NCI-H82 treated with DMSO at 0.1 percent for 48 hours (cell line): Measurements from ENCODE around the gene CRPPA.
"Not testable (repeated sequence)": the region's sequence is repeated elsewhere in the genome, so short reads cannot be mapped to it uniquely, and the experiment has no call there.

Experiments
- DNase-seq: peaks from one replicate; lab custom pipeline; 2025; ENCODE audit not compliant: unreplicated experiment; lab: John Stamatoyannopoulos, UW

CRPPA gene

DNA sequence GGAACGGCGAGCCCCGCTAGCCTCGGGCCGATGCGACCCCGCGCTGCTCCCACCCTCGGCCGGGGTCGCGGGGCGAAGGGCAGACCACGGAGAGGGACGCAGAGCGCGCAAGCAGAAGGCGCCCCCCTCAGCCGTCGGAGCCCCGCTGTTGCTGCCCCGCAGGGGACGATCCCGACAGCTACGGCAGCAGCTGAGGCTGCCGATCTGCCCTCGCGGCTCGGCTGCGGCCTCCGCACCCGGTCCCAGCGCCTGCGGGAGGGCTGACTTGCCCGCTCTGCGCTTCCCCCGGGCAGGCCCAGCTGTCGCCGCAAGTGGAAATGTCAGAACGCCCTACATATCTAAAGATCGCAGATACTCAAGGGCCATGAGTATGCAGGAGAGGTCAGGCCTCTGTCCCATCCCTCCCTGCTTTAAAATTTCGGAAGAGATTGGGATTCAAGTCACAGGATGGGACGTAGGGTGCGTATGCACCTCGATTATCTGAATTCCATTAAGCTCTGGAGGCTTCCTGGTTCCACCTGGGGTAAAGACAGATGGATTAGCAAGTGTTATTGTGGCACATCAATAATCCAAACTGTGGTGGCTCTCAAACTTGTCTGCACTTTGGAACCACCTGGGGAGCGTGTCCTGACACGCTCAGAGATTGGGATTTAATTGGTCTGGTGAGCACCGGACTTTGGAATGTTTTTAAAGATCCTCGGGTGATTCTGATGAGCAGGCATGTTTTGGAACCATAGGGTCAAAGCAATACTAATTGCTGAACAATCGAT lies at the start of gene CRPPA:
Gene CRPPA, minus strand, starts transcription at position 206 of the 770 bp plus-strand sequence. CDS start 216 bp downstream, outside the sequence.
- no peak for DNase-seq

DNA sequence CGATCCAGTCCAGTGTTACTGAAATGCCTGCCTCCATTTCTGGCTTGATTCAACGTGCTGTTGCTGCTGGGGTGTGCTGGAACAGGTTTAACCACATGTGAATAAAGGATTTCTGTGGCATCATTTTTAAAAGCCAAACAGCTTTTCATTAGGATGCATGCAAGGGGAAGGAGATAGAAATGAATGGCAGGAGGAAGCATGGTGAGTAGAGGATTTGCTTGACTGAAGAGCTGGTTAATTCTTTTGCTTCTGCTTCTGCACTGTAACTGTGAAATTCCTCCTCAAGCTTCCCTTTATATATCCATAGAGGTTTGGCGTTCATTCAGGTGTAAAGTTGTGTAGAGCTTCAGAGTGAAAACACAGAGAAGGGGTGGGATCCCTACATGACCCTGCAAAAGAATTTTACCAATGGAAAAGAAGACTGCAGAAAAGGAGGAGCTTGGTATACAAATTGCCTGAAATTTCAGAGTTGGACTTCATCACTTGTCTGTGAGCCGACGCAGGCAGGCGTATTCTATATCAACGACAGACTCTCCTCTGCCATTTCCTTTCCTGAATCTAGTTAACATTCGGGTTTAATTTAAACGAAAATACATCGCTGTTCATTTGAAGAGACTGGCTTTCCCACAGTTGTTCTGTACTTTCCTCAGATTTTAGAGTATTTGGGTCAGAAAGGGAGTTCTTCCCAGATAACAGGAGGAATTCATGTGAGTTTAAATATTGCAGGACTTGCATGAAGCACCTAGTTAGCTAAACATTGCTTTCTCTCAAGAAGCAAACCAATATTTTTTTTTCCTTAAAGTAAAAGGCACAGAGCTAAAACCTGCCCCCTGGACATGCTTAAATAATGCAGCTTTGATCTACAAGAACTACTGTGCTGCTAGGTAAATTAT lies 44.4 kb upstream of the CRPPA start, which contains the start of gene SOSTDC1:
Gene SOSTDC1, minus strand, starts transcription at position 270 of the 893 bp plus-strand sequence. Its CDS starts 70 bp downstream, at position 200.
- DNase-seq, result no peak

DNA sequence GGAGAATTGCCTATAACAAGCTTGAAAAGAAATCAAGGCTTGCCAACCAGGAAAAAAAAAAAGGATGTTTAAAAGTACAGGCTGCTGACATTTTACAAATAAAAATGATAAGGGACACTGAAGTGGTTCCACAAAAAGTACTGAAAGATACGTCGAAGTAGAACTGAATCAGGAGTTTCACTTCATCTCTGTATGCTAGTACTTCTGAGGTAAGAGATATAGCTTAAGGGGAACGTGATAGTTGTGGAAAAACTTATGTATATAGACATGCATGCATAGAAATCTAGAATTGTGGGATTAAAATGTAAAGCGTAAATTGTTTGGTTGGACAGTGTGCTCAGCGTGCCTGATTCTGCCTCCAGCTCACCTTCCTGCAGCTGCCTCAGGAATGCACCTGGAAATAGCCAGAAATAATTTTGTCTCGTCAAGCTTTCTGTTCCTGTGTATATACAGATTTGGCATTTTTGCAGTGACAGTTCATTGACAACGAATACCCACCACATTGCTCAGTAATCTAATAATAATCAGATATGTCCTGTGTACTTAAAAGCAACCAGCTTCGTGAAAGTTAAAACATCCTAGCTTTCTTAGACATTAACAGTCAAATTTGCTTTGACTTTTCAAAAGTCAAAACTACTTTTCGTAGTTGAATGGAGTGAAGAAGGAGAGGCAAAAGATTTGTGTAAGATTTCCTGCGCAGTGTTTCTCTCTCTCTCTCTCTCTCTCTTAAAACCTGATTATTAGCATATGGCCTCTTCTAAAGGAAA lies 42.8 kb upstream of the CRPPA start:
- no peak for DNase-seq

DNA sequence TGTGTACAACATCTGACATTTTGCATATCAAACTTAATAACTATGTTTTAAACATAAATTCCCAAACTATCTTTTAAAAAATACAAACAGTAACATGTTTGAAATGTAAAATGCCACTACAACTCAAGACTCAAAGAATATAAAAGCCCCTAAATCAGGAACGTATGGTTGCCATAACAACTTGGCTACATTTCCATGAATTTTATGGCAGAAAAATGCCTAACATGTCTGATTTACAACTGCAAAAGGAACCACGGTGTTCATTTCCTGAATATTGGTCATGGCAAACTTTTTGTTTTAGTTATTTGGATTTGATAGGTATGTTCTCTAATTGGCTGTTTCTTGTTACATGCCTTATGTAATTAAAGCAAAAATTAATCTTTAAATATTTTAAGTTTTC lies 42.2 kb upstream of the CRPPA start:
- no peak for DNase-seq

DNA sequence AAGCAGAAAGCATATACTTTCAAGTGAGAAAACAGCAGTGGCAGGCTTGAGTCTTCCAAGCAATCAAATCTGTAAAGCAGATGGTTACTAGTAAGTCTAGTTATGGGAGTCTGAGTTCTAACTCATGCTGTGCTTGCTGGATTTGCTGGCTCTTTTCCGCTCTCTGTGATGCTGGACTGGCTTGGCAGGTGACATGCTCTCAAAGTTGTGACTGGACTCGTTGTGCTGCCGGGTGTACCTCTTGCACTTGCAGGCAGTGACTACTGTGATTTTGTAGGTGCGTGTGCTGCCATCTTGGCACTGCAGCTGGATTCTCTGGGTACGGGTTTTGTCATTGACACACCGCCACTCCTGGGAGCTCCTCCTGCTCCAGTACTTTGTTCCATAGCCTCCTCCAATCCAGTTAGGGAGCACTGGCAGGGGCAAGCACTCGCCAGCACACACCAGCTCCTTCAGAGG lies 41.1 kb upstream of the CRPPA start:
- DNase-seq, result no peak

DNA sequence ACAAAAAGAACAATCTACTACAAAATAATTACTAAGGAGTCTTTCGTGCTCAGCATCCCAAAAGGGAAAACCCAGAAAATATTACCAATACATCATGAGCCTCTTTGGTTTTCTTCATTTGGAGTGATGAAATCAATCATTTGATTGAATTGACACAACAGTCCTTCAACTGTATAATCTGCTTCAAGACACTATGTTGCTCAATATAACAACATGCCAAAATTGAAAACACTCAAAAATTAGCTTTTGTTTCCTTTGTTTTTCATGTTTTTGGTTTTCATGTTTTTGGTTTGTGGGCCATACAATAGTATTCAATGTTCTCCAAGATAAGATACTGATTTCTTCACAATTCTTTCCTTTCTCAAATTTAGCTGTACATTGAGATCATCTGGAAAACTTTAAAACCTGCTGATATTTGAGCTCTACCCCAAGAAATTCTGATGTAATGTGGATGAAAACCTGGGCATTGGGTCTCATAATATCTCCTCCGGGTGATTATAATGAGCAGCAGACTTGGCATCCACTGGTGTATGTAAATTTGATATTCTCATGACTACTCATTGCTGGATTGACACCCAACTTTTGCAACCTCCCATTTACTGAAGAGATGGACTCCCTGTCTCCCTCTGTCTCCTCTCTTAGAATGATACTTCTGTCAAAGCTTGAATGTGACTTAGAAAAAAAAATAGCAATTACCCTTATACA lies 39.6 kb upstream of the CRPPA start:
- DNase-seq, result no peak

DNA sequence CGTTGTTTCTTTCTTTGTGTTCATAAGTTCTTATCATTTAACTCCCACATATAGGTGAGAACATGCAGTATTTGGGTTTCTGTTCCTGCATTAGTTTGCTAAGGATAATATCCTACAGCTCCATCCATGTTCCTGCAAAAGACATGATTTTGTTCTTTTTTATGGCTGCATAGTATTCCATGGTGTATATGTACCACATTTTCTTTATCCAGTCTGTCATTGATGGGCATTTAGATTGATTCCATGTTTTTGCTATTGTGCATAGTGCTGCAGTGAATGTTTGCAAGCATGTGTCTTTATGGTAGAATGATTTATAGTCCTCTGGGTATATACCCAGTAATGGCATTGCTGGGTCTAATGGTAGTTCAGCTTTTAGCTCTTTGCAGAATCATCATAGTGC lies 35.0 kb upstream of the CRPPA start:
- DNase-seq, result not testable (repeated sequence)

DNA sequence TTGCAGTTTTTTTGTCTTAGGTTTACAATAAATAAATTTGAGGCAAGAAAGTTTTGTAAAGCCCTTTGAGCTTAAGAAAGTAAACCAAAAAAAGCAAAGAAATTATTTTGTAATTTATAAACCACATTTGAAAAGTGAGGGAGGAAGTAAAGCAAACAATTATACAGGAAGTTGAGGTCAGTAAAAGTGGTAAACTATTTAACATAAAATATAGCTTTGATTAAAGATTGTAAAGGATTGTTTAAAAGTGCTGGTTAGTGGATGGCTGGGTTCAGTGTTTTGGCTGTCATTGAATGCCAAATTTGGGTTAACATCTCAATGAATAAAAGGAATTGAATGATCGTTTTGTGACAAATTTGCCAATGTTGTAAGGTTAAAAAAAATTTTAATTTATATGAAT lies 34.3 kb upstream of the CRPPA start:
- no peak for DNase-seq

DNA sequence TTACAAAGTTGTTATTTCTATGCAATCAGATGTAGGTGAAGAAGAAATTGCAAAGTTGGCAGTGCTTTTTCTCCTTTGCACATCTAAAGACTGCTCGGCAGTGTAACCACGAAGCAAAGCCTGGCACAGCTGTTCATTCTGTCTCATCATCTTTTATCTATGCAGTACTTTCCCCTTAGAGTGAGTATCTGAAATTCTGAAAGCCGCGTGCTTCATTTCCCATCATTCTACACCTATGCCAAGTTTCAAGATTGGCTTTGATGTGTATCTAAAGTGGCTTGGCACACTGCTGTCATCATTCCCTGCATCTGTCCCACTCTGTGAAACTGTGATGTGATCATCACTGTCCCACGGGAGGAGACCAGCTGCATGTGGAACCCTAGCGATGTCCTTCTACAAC lies 29.0 kb upstream of the CRPPA start:
- no peak for DNase-seq

DNA sequence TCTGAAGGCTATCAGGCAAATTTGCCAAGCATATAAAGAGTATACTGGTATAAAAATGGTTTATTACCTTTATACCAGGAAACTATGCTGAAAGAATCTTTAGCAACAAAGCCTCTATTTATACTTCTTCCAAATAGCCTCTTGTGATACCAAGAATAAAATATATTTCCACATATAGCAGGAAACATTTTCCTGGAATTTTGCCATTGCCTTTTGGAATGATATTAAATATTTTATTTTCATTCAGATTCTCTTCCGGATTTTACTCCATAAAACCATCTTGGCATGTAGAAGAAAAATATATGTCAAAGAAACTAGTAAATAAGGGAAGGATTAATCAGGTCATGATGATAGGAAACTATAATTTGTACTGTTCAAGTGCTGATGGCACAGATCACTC lies 26.5 kb upstream of the CRPPA start:
- DNase-seq, result no peak

DNA sequence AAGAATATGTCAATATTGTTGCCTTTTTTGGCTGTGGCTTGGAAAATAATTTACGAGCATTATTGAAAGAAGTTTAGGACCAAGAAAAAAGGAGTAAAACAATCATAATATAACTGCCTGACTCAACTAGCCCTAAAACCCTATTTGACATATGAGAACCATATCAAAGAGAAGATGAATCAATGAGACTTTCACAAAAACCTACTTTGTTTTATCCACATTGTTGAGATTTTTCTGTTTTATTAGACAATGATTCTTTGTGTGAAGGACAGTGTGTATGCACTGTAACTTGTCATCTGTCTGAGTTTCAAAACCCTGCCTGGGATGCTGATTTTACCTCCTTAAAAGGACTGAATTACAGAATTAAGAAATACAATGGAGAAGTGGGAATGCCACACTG lies 25.2 kb upstream of the CRPPA start:
- no peak for DNase-seq

DNA sequence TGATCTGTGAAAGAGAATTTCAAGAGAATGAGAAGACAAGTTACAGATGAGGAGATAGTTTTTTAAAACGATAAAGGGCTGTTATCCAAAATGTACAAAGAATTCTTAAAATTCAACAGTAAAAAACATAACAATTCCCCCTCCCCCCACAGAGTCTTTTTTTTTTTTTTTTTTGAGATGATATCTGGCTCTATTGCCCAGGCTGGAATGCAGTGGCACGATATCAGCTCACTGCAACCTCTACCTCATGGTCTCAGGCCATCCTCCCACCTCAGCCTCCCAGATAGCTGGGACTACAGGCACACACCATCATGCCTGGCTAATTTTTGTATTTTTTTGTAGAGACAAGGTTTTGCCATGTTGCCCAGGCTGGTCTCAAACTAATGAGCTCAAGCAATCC lies 22.5 kb upstream of the CRPPA start:
- not testable (repeated sequence) for DNase-seq

DNA sequence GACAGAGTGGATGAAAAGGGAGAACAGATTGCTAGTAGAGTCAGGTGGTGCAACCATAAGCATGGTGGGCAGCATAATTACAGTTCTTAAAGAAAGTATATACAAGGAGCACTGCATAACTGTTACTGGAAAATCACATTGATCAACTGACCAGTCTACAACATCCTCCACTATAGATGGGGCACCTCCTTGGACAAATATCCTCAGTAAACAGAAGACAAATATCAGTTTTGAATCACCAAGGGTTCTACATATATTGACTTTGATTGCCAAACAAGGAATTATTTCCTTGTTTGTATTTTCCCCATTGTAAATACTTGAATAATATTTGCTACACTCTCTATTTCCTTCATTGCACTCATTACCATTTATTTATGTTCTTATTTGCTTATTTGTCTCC lies 17.6 kb upstream of the CRPPA start:
- no peak for DNase-seq

DNA sequence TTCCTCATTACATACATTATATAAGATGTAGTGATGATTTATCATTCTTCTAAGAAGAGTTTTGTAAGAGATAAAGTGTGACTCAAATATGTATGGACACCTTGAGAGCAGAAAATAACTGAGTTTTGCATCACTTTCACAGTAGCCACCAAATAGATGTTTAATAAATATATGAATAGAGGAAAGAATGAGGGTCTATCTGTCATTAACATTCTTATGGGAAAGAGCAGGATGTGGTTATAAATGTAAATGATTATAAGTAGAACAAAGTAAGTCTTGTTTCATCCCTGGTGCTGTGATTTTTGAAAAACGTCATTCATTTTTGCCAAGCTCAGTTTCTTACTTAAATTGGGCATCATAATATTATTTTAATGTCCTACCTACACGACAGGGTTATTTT lies 15.0 kb upstream of the CRPPA start:
- no peak for DNase-seq

DNA sequence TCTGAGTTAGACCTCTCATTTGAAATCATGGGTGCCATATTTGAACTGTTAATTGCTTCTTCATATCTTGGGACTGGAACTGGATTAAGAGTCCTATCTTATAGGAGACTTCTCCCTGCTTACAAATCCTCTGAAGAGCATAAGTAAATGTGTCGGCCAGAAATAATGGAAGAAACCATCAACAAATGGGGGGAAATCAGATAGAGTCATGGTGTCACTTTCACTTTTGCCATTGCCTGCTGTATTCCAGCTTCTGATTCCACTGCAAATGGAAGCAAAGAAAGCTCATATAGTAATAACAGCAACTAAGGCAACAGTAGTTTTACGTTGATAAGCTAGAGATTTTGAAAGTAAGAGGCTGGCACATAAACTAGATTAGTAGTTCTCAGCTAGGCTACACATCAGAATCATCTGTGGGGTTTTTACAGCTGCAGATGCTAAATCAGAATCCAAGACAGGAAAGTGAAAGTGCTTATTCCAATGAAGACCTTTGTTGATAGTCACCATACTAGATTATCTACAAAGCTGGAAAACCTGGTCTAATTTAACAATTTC lies 12.3 kb upstream of the CRPPA start:
- no peak for DNase-seq

DNA sequence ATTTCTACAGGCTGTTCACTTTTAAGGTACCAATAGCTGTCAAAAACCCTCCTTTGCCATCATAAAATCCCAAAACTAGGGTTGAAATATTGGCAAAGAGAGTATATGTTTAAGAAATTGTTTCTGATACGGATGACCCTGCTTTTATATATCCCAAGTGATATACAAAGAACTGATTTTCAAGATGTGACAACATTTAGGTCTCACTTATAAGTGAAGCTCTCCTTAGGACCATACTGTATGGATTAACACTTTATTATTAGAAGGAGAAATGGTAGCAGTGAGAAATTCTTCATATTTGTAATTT lies 11.0 kb upstream of the CRPPA start:
- no peak for DNase-seq

DNA sequence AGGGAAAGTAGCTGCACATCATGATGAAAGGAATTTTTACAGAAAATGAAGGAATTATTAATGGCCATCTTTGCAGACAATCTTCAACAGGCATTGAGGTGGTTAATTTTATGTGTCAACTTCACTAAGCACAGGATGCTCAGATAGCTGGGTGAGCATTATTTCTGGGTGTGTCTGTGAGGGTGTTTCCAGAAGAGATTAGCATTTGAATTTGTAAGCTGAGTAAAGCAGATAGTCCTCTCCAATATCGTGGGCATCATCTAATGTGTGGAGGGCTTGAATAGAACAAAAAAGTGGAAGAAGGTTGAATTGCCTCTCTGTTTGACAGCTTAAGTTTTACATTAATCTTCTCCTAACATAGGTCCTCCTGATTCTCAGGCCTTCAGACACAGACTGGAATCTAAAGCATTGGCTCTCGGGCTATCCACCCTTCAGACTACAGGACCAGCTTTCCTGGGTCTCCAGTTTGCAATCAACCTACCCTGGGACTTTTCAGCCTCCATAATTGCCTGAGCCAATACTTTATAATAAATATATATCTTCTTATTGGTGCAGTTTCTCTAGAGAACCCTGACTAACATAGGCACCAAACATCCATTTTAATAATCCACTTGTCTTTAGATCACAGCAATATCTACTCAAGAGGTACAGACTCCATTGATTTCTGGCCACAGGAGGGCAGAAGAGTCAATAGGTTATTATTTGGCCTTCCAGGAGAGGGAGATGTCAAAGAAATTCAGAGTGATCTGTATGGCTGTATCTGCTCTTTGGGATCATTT lies 10.5 kb upstream of the CRPPA start:
- DNase-seq, result peak; percentile 26

DNA sequence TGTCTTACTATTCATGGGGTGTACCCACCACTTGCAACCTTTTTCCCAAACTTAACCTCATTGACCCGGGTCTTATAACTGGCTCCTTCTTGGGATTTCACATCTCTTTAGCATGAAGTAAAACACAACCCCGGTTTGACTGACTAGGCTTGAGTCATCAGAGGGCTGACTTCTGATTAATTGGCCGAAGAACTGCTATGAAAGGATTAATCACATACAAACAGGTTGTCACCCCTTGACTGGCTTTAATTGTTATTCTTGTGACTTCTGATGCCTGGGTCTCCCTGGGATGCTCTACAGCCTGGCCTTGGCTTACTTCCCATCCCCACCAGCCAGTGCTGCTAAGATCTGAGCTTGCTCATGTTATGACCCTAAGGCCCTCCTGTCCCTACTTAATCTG lies 8.8 kb upstream of the CRPPA start:
- no peak for DNase-seq

DNA sequence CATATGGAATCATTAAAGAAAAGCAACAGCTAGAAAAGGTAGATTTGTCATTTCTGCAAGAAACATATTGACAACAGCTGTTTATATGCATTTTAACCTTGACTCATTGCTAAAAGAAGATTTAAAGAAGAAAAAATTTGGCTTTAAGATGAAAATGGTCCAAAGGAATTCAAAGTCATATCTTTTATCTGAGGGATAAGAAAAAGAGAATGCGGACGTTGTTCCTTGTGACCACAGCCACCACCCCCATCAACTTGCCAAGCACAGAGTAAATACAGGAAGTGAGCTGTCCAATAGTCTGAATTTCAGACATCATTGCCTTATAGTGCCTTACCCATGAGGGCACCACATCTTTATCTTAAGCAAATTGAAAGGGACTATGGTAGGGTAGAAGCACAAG lies 7.3 kb upstream of the CRPPA start:
- DNase-seq, result no peak

DNA sequence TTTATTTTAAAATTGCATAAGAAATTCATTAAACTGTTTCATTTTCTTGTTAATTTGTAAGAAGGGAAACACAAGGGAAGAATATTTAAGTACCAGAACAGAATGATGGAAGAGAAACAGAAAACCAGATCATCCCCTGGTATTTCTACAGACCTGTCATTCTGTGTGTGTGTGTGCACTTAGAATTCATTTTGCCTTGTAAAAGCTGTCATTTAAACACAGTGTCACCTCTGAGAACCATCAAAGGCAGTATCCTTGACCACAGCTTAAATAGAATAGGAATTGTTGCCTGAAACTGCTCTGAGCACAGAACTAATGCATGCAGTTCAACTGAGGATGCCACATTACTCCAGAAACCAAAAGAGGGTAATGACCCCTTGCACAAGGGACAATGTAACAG lies 6.8 kb upstream of the CRPPA start:
- DNase-seq, result no peak
